Measurements from ENCODE around the gene CCDC8. TPM values are rescaled to one million over a fixed set of nuclear protein-coding genes. Genes with fewer than 3 reads are reported as not detected.

Gene CCDC8
- total RNA-seq, 1 experiment from 2014 or later, result 27.5 TPM

DNA sequence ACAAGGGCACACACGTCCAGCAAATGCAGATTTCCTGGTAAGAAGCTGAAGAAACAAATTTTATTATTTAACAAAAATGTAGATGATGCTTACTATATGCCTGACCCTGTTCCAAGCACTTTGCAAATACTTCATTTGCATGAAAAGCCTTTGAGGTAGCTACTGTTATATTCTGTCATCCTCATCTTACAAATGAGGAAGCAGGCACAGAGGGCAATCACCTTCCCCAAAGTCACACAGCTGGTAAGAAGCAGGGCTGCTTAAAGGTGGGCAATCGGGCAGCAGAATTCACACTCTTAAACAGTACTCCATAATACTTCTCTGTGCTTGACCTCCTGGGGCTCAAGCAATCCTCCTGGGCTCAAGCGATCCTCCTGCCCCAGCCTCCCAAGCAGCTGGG lies 33.6 kb upstream of the CCDC8 start:
- no peak overlapping the region for H3K14ac ChIP-seq (ENCODE audit: insufficient read depth, low read length)
- no peak overlapping the region for H4K91ac ChIP-seq (ENCODE audit: insufficient read length, low read depth, low read length)
- no peaks in the 10 kb centered on the region for H3K23me2 ChIP-seq (ENCODE audit: insufficient read length, low read depth, low read length, poor library complexity, severe bottlenecking)
- H2BK15ac ChIP-seq (ENCODE audit: low read depth, low read length), result no peak overlapping the region
- no peaks in the 10 kb centered on the region for H3K9me3 ChIP-seq (ENCODE audit: control insufficient read depth, low read depth, low read length)
- no peak overlapping the region for H3K27ac ChIP-seq (ENCODE audit: insufficient read length, low read depth, low read length)
- no peak overlapping the region for H2BK20ac ChIP-seq (ENCODE audit: low read depth, low read length, poor library complexity, severe bottlenecking)
- Mint-ChIP-seq H3K27ac (no peak overlapping the region), H3K4me3 (no peak overlapping the region), H3K9me3 (peaks cover 5 to 7% of the 10 kb centered on the region in 2 experiments; a peak in 3 of 5 replicates), H3K27me3 (ENCODE audit: low read depth) (peaks cover 3% of the 10 kb centered on the region; the same call in 1 of the 2 replicates), H3K4me1 (no peaks in the 10 kb centered on the region), H3K36me3 (ENCODE audit: insufficient read depth in 1 of 3, low read depth in 3 of 3) (no peaks in the 10 kb centered on the region)
- H3K23ac ChIP-seq (ENCODE audit: insufficient read length, low read depth, low read length), result no peak overlapping the region
- no CpG with 5 or more reads among the region's 3 CpGs for WGBS (ENCODE audit: extremely low coverage, insufficient read length, low lambda C conversion rate)
- TF ChIP-seq CTCF (conservative IDR thresholded peaks at IDR 0.05), result no peak
- H3K9ac ChIP-seq (ENCODE audit: extremely low read depth, insufficient read length, low read length), result no peak overlapping the region
- H3K4me2 ChIP-seq (ENCODE audit: insufficient read depth, insufficient read length, low read length), result no peak overlapping the region
- H2AFZ ChIP-seq (ENCODE audit: low read length), result no peak overlapping the region
- H4K8ac ChIP-seq (replicated peaks; ENCODE audit: insufficient read length, low read depth, low read length), result no peak overlapping the region
- no peak overlapping the region for H2BK5ac ChIP-seq (ENCODE audit: insufficient read length, low read length)
- H3K79me1 ChIP-seq (ENCODE audit: insufficient read depth, low read depth, low read length, poor library complexity, severe bottlenecking), result no peaks in the 10 kb centered on the region
- no peak overlapping the region for H3K56ac ChIP-seq (ENCODE audit: insufficient read length, low read depth, low read length)
- H3K79me2 ChIP-seq (ENCODE audit: insufficient read depth, low read length), result no peaks in the 10 kb centered on the region
- no peaks in the 10 kb centered on the region for H4K20me1 ChIP-seq (ENCODE audit: control insufficient read depth, insufficient read depth, insufficient read length)
- no peak overlapping the region for H3T11ph ChIP-seq (ENCODE audit: low read length)
- DNase-seq, result no peak
- no peaks in the 10 kb centered on the region for H3K27me3 ChIP-seq (ENCODE audit: insufficient read depth, low read length)
- no peak overlapping the region for H3K4ac ChIP-seq (ENCODE audit: low read depth, low read length)
- H2AK5ac ChIP-seq (ENCODE audit: insufficient read length, low read length), result no peak overlapping the region
- H2BK12ac ChIP-seq (ENCODE audit: insufficient read length, low read depth, low read length), result no peak overlapping the region
- H4K5ac ChIP-seq (ENCODE audit: insufficient read length, low read depth, low read length), result no peak overlapping the region
- no peak overlapping the region for H2BK120ac ChIP-seq (ENCODE audit: low read depth, low read length, poor library complexity, severe bottlenecking)
- H3K4me1 ChIP-seq (ENCODE audit: insufficient read depth, low read length), result no peaks in the 10 kb centered on the region
- H3K18ac ChIP-seq (ENCODE audit: insufficient read length, low read depth, low read length), result no peak overlapping the region
